ENCODE data around the gene ZPLD1.

ZPLD1 gene

DNA sequence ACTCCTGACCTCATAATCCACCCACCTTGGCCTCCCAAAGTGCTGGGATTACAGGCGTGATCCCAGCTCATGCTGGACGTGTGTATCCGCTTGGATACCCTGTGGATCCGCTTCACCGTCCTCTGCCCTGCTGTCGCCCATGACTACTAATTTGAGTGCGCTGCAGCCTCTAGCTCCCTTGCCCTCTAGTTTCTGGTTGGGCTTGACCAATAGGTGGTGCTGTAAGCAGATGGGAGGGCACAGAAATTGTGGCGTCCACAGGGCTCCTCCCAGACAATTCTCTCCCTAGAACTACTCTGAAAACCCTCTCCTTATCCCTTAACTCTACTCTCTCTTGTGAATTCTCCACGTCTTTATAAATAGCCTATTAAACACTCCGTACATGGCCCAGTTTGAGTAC lies 36.2 kb downstream of the ZPLD1 start:
- DNase-seq = no peak

DNA sequence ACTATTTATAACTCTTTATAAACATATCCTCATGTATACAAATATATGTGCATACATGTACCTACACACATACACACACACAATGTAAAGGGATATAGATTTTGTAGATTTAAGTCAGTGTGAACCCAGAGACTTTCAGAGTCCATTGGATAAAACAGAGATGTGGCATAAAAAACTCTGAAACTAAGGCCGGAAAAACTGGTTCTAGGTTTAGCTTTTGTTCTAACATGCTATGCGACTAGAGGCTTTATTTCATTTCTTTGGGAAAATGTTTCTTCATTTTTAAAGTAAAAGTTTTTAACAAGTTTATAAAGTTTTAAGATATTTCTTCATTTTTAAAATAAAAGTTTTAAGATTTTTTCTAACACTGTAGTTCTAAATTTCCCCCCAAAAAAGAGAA lies 36.7 kb downstream of the ZPLD1 start:
- DNase-seq = no peak

GRCh38 chr3:102473648-102474047 lies 38.8 kb downstream of the ZPLD1 start:
- no peak for DNase-seq

- no peak for DNase-seq
Measured at GRCh38 chr3:102474207-102474606, 39.4 kb downstream of the ZPLD1 start.

DNA sequence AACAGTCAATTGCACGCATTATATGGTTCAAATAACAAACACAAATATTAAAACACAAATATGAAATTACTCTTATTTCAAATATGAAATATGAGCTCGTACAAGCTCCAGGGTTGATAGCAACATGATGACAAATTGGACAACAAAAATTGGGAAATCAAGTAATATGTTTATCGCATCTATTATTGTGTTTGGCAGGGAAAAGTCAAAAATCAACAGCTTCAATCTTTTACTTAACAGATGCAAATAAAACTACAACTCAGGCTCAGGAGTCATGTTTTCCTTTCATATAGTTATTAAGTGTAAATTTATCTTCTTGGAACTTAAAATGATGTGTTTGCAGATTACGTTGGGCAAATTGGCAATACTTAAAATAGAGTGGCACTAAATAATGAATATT lies 41.4 kb downstream of the ZPLD1 start:
- no peak for DNase-seq

- DNase-seq = no peak
Measured at GRCh38 chr3:102478160-102478559, 43.3 kb downstream of the ZPLD1 start.

- DNase-seq = no peak
Measured at GRCh38 chr3:102480139-102480538, 45.3 kb downstream of the ZPLD1 start.

- DNase-seq = no peak
Measured at GRCh38 chr3:102481050-102481449, 46.2 kb downstream of the ZPLD1 start.

GRCh38 chr3:102483556-102483955 lies 48.7 kb downstream of the ZPLD1 start:
- no peak for DNase-seq

DNA sequence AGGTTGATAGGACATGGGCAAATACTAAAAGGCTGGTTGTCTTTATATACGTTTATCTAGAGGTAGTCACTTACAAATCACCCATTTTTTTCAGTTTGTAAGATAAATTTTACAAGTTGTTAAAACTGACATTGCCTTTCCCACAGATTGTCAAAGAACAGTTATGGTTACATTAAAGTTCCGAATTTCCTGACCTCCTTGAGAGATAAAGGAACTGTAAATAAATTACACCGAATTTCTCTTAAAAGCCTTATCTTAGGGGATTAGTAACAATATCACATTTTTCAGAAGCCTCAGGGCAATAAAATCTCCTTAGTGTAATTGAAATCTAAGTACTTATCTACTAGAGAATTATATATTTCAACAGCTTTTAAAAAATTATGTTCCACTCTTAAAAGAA lies 49.5 kb downstream of the ZPLD1 start:
- no peak for DNase-seq

- no peak for DNase-seq
Measured at GRCh38 chr3:102485701-102486100, 50.9 kb downstream of the ZPLD1 start.

- DNase-seq = no peak
Measured at GRCh38 chr3:102488331-102488730, 53.5 kb downstream of the ZPLD1 start.

DNA sequence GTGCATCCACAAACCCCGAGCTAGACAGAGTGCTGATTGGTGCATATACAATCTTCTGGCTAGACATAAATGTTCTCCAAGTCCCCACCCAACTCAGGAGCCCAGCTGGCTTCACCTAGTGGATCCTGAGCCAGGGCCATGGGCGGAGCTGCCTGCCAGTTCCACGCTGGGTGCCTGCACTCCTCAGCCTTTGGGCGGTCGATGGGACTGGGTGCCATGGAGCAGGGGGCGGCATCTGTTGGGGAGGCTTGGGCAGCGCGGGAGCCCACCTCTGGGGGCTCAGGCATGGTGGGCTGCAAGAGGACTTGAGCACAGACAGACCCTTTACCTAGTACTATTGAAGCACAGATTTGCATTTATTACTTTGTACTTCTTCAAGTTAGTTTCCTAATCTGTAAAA lies 57.5 kb downstream of the ZPLD1 start:
- DNase-seq = no peak

GRCh38 chr3:102497571-102497970 lies 62.8 kb downstream of the ZPLD1 start:
- no peak for DNase-seq

- no peak for DNase-seq
Measured at GRCh38 chr3:102505542-102505941, 70.7 kb downstream of the ZPLD1 start.

DNA sequence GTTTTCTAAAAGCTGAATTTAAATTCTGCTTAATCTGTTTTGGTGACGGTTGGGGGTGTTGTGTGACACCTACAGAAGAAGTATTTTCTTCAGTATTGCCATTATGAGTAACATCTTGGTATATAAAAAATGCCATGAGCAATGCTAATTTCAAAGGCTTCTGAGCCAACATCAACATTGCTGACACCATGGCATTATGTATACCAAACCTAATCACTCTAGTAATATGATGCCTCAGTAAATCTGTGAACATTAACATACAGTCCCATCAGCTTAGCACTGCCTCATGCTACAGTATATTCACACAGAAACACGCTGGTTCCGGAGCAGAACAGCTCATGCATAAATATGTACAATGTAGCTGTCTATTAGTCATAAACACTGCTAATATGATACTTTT lies 75.8 kb downstream of the ZPLD1 start:
- DNase-seq = no peak

GRCh38 chr3:102511168-102511567 lies 76.4 kb downstream of the ZPLD1 start:
- no peak for DNase-seq

GRCh38 chr3:102511639-102512038 lies 76.8 kb downstream of the ZPLD1 start:
- no peak for DNase-seq

DNA sequence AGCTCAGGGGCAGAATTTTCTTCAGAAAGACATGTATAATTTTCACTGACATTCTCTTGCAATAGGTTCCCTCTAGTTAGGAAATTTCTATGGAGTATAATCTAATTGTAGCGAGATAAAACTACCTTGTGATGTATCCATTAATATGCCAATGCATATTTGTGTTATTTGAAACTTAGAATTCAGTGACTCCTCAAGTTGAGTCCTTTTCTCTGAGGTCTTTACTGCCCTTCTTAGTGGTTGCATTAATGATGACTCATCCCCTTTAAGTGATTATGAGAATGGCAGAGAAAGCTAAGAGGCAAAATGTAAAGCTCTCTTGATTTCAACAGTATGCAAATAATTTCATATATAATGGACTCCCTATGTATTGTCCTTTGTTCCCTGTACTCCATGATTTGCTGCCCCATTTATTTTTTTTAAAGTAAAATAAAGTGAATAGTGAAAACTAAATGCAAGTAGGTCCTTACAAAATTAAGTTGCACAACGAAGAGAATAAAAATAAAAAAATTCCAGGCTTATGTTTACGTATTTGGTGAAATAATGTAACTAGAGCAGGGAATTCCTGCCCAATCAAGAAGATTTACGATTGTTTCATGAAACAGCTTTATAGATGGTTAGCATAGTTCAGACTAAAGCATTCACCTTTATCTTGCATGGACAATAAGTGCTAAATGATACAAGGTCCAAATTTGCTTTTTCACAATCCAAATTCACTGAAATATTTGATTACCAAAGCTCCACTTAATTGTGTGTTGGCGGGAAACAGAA lies 78.1 kb downstream of the ZPLD1 start:
- DNase-seq = no peak

- DNase-seq = no peak
Measured at GRCh38 chr3:102514241-102514640, 79.4 kb downstream of the ZPLD1 start.

DNA sequence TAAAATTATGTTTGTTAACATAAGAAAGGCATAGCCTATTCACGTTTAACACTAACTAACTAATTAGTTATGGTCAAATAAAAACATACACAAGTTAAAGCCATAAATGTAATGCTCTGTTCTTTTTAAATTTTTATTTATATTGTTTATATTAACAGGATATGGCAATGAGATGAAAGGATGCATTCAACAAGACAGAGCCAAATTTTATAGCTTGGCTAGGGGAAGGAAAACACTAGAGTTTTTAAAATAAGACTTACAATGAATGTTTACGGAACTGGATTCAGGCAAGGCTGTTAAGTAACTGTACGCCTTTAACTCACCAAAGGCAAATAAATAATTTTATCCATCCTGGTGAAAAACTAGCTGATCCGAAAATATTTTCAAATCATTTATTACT lies 86.4 kb downstream of the ZPLD1 start:
- no peak for DNase-seq

DNA sequence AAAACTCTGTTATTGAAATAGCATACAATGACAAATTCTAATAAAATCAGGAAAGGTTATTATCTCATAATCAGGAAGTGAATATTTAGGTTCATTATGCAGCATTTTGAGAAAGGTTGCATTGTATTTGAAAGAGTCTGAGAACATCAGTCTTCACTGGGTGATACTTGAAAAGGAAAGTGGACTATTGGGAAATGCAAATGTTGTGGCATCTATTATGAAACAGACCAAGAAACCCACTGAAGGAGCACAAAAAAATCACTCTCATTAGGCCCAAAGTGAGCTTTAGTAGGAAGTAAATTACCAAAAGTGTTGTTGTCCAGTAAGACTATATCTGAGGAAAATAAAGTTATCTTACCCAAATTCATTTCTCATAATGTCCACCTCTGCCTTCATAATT lies 90.8 kb downstream of the ZPLD1 start:
- no peak for DNase-seq

DNA sequence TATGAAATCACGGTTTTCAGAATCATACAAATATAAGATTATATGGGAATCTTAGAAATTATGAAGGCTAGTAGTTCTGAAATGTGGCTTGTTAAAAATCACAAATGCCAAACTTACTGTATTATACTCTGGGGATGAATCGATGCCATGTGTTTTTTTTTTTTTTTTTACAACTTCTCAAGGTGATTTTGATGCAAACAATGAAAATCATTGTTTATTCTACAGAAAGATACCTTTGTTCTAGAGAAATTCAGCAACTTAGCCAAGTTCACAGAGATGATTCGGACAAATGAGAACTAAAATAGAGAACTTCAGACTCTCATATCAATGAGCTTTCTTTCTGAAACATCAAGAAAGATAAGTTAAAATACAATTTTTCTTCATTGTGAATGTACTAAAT lies 92.0 kb downstream of the ZPLD1 start:
- DNase-seq = no peak

GRCh38 chr3:102528727-102529126 lies 93.9 kb downstream of the ZPLD1 start:
- DNase-seq = no peak
